Gastrocnemius medialis (tissue), 4 donors: Measurements from ENCODE around the gene ITPK1. TPM values are rescaled to one million over a fixed set of nuclear protein-coding genes. Genes with fewer than 3 reads are reported as not detected.

ENCODE experiments used
- ATAC-seq, 2 donors: fragments of 150-250 bp; one replicate each; pipeline ENCODE4 v1.9.1; 2016
- DNase-seq, 2 donors: peaks; one replicate each; pipeline ENCODE4 v3.0.0-alpha.2; 2019
- H3K27ac ChIP-seq, 4 donors: fragments of 200-600 bp; sonication (generic); 1 replicate in 1 of 4; 2 replicates in 3 of 4; pipeline ENCODE4 v1.5.1; 2016 to 2018; ENCODE audit warnings: mild to moderate bottlenecking in 2 of 4, moderate library complexity in 1 of 4
- H3K27me3 ChIP-seq, 3 donors: fragments of 200-600 bp; sonication (generic) in 2 of 3; 1 replicate in 1 of 3; 2 replicates in 2 of 3; pipeline versions ENCODE4 v1.5.1 to v1.6.0; 2016 to 2019; ENCODE audit warnings: mild to moderate bottlenecking in 1 of 3, moderate library complexity in 1 of 3
- H3K36me3 ChIP-seq, 2 donors: fragments of 200-600 bp; sonication (generic) in 1 of 2; one replicate each; pipeline ENCODE4 v1.5.1; 2017 to 2018
- H3K4me1 ChIP-seq, 2 donors: fragments of 200-600 bp; sonication (generic) in 1 of 2; one replicate each; pipeline ENCODE4 v1.5.1; 2016 to 2017; ENCODE audit warnings: mild to moderate bottlenecking in 2 of 2
- H3K4me3 ChIP-seq, 4 donors: fragments of 200-600 bp; sonication (generic) in 3 of 4; 1 replicate in 1 of 4; 2 replicates in 3 of 4; pipeline ENCODE4 v1.5.1; 2016 to 2019; ENCODE audit warnings: mild to moderate bottlenecking in 2 of 4
- H3K9me3 ChIP-seq, 3 donors: fragments of 200-600 bp; sonication (generic) in 2 of 3; 1 replicate in 1 of 3; 2 replicates in 2 of 3; pipeline ENCODE4 v1.5.1; 2016 to 2019
- POLR2A ChIP-seq, 2 donors: fragments of 450-650 bp; IDR thresholded peaks; one replicate each; pipeline ENCODE4 v1.6.1; 2017; ENCODE audit warnings: antibody characterized with exemption in 2 of 2, mild to moderate bottlenecking in 2 of 2, moderate library complexity in 2 of 2
- in situ Hi-C, 4 donors: fragments of 200-750 bp; cut with MboI; loops; one replicate each; pipeline versions ENCODE4 v1.15.0 to v1.8.0; 2017; ENCODE audit warnings: low sequenced_read_pairs in 4 of 4
- intact Hi-C: fragments of 100-400 bp; cut with DNase I; formaldehyde crosslinking; loops from one replicate; pipeline ENCODE4 v1.15.1; 2023; ENCODE audit warnings: low total_unique reads
- total RNA-seq, 4 donors: library from RNA; depleted of rRNA; stranded (reverse); fragments of >200 nt; gene quantifications; one replicate each; pipeline versions ENCODE4 v1.1.0 to v1.2.3, GENCODE V29; 2016
- TF ChIP-seq, protein P1 (sequence below), 5 experiments: fragments of 450-650 bp in 3 of 5; fragments of 200-600 bp in 2 of 5; sonication (generic) in 2 of 5; IDR thresholded peaks in 4 of 5; conservative IDR thresholded peaks in 1 of 5; 1 replicate in 4 of 5; 2 replicates in 1 of 5; pipeline ENCODE4 v1.5.1; 2016 to 2019; ENCODE audit warnings: antibody characterized with exemption in 5 of 5, mild to moderate bottlenecking in 3 of 5, moderate library complexity in 3 of 5

The ITPK1 gene
- total RNA-seq, 4 donors from 2014 or later, result 49.7 to 80.1 (median 53.6) TPM

DNA sequence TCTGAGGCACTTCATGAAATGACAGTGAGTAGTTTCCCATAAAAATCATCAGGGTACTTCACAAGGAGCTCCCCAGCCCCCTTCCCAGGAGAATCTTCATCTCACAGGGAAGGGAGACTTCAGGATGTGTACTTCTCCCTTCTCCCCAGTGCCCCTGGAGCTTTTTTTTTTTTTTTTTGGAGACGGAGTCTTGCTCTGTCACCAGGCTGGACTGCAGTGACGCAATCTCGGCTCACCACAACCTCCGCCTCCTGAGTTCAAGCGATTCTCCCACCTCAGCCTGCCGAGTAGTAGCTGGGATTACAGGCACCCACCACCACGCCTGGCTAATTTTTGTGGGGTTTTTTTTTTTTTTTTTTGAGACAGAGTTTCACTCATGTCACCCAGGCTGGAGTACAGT lies 10.4 kb downstream of the ITPK1 start:
- no peaks in the 10 kb centered on the region for H3K4me1 ChIP-seq
- H3K4me3 ChIP-seq, result no peak overlapping the region
- in situ Hi-C loops, result no loop called here
- H3K27me3 ChIP-seq, result no peaks in the 10 kb centered on the region
- ATAC-seq (no peak), DNase-seq (peak in 1 of 2 donors; percentile 31)
- no peaks in the 10 kb centered on the region for H3K36me3 ChIP-seq
- H3K27ac ChIP-seq, result no peak overlapping the region
- intact Hi-C loops, result no loop called here
- H3K9me3 ChIP-seq, result no peaks in the 10 kb centered on the region
- TF ChIP-seq POLR2A (IDR thresholded peaks at IDR 0.05), result no peak
- TF ChIP-seq, protein P1, sequence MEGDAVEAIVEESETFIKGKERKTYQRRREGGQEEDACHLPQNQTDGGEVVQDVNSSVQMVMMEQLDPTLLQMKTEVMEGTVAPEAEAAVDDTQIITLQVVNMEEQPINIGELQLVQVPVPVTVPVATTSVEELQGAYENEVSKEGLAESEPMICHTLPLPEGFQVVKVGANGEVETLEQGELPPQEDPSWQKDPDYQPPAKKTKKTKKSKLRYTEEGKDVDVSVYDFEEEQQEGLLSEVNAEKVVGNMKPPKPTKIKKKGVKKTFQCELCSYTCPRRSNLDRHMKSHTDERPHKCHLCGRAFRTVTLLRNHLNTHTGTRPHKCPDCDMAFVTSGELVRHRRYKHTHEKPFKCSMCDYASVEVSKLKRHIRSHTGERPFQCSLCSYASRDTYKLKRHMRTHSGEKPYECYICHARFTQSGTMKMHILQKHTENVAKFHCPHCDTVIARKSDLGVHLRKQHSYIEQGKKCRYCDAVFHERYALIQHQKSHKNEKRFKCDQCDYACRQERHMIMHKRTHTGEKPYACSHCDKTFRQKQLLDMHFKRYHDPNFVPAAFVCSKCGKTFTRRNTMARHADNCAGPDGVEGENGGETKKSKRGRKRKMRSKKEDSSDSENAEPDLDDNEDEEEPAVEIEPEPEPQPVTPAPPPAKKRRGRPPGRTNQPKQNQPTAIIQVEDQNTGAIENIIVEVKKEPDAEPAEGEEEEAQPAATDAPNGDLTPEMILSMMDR (IDR thresholded peaks at IDR 0.05 in 4 of 5, conservative IDR thresholded peaks at IDR 0.05 in 1 of 5), result no peak

DNA sequence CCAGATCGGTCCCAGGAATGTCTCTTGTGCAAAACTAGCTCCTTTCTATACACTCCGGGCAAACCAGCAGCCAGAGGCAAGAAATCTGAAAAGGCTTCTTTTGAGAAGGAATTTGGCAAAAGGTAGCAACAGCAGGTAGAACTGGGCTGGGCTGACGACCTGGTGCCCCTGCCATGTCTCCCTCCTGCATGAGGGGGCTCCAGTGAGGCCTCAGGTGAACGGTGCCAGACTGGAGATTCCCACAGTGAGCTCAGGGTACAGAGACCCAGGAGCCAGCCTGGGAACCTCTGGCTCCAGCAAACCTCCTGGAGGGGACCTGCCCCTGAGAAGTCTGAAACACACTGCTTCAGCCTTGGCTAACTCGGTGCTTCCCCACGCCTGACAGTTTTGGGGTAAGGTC lies 10.8 kb downstream of the ITPK1 start:
- no peak overlapping the region for H3K4me3 ChIP-seq
- no peaks in the 10 kb centered on the region for H3K36me3 ChIP-seq
- H3K27ac ChIP-seq, result no peak overlapping the region
- intact Hi-C loops (no loop called here), in situ Hi-C loops (no loop called here)
- H3K27me3 ChIP-seq, result no peaks in the 10 kb centered on the region
- no peaks in the 10 kb centered on the region for H3K9me3 ChIP-seq
- no peak for TF ChIP-seq POLR2A (IDR thresholded peaks at IDR 0.05)
- TF ChIP-seq, protein P1 (IDR thresholded peaks at IDR 0.05 in 4 of 5, conservative IDR thresholded peaks at IDR 0.05 in 1 of 5), result no peak
- H3K4me1 ChIP-seq, result no peaks in the 10 kb centered on the region
- ATAC-seq, result no peak
- no peak for DNase-seq

DNA sequence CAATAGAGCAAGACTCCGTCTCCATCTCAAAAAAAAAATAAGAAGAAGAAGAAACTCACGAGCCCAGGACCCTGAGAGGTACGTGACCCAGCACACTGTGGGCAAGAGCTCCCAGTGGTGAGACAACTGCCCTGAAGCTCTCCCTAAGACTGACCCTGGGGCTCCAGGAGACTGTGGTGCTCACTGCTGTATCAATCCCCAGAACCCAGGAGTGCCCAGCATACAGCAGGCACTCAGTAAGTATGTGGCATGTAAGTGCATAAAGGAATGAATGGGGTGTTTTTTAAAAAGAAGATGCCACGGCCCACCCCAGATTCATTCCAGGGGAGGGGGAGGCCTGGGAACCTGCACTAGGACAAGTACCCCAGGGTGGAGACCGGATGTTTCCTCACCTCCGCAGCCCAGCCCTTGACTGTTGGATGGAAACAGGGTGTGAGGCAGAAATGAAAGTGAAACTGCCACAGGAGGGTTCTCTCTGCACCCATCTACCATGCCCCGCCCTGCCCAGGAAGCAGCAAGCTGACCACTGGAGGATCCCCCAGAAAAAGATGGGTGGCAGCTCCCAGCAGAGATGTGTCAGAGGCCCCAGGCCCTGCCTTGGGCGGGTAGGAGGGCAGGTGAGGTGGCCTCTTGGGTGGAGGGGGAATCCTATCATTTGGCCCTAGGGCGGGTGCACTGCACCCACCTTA lies 12.2 kb downstream of the ITPK1 start:
- no peak overlapping the region for H3K27ac ChIP-seq
- TF ChIP-seq, protein P1 (IDR thresholded peaks at IDR 0.05 in 4 of 5, conservative IDR thresholded peaks at IDR 0.05 in 1 of 5), result no peak
- no peak for TF ChIP-seq POLR2A (IDR thresholded peaks at IDR 0.05)
- intact Hi-C loops (no loop called here), in situ Hi-C loops (no loop called here)
- H3K9me3 ChIP-seq, result no peaks in the 10 kb centered on the region
- no peaks in the 10 kb centered on the region for H3K4me1 ChIP-seq
- H3K36me3 ChIP-seq, result no peaks in the 10 kb centered on the region
- no peaks in the 10 kb centered on the region for H3K27me3 ChIP-seq
- ATAC-seq, result no peak
- no peak overlapping the region for H3K4me3 ChIP-seq
- DNase-seq, result no peak

DNA sequence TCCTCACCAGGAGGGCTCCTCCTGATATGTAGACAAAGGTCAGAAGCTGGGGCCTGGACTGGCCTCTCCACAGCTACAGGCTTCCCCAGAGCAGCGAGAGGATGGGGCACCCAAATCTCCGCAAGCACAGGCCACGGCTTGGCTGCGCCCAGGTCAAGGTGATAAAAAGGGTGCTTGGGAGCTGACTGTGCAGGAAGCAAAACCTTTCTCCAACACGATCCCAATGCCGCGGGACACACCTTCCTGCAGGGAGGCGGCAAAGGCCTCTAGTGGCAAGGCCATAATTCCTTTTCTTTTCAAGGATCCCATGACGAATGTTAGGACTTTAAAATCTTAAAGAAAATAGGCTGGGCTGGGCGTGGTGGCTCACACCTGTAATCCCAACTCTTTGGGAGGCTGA lies 13.6 kb downstream of the ITPK1 start:
- Histone ChIP-seq H3K9me3 (no peaks in the 10 kb centered on the region), H3K4me3 (no peak overlapping the region), H3K27me3 (no peaks in the 10 kb centered on the region), H3K4me1 (peaks cover 0 to 5% of the 10 kb centered on the region in 2 donors), H3K27ac (no peak overlapping the region), H3K36me3 (no peaks in the 10 kb centered on the region)
- intact Hi-C loops, result no loop called here
- TF ChIP-seq POLR2A (IDR thresholded peaks at IDR 0.05), result no peak
- ATAC-seq (no peak), DNase-seq (no peak)
- in situ Hi-C loops, result no loop called here

DNA sequence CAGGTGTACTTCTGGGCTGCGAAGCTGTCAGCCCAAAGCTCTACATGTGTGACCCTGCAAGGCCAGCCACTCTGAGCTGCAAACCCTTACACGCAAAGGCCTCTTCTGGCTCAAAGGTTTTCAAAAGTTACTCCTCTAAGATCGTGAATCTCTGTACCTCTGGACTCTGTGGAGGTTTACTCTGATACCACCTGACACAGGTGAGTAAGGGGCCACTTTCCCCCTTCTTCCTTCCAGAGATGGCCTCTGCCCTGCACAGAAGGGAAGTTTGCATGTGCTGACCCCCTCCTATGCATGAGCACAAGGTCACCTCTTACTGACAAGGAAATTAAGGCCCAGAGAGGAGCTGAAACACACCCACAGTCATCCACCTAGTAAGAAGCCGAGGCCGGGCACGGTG lies 14.5 kb downstream of the ITPK1 start:
- no peak for DNase-seq
- H3K27me3 ChIP-seq, result no peaks in the 10 kb centered on the region
- no peak for ATAC-seq
- peaks cover 0 to 5% of the 10 kb centered on the region in 2 donors for H3K4me1 ChIP-seq
- intact Hi-C loops, result no loop called here
- no peak overlapping the region for H3K27ac ChIP-seq
- in situ Hi-C loops, result no loop called here
- no peak for TF ChIP-seq POLR2A (IDR thresholded peaks at IDR 0.05)
- TF ChIP-seq, protein P1 (IDR thresholded peaks at IDR 0.05 in 4 of 5, conservative IDR thresholded peaks at IDR 0.05 in 1 of 5), result no peak
- H3K4me3 ChIP-seq, result no peak overlapping the region
- no peaks in the 10 kb centered on the region for H3K36me3 ChIP-seq
- no peaks in the 10 kb centered on the region for H3K9me3 ChIP-seq
